OCI-LY1 (cell line): ENCODE measurements around the gene PLXDC1.

Experiments used
- EZH2 ChIP-seq: fragments of 200-600 bp; sonication (generic), shearing (Covaris generic); IDR thresholded peaks from 2 replicates; pipeline ENCODE4 v1.8.0; 2017; ENCODE audit warnings: borderline replicate concordance, mixed run types, mild to moderate bottlenecking, antibody characterized with exemption, low read length, moderate library complexity, mixed read lengths
- TF ChIP-seq, protein P1 (sequence below): fragments of 200-600 bp; sonication (generic), shearing (Covaris generic); IDR thresholded peaks from 2 replicates; pipeline ENCODE4 v1.5.1; 2017; ENCODE audit warnings: mild to moderate bottlenecking, antibody characterized with exemption, low read length, moderate library complexity, mixed read lengths

DNA sequence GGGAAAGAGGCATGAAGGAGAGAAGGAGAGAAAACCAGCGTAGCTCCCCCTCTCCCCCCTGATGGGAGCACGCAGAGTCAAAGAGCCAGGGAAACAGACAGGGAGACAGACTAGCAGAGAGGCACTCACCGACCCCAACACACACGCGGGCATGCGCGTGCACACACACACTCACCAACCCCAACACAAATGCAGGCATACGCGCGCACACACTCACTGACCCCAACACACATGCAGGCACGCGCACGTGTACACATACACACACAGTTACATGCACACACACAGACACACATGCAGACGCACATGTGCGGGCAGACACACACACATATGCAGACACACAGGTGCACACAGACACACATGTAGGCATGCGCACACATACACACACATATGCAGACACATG, 41.5 kb upstream of the PLXDC1 start:
- TF ChIP-seq, protein P1, sequence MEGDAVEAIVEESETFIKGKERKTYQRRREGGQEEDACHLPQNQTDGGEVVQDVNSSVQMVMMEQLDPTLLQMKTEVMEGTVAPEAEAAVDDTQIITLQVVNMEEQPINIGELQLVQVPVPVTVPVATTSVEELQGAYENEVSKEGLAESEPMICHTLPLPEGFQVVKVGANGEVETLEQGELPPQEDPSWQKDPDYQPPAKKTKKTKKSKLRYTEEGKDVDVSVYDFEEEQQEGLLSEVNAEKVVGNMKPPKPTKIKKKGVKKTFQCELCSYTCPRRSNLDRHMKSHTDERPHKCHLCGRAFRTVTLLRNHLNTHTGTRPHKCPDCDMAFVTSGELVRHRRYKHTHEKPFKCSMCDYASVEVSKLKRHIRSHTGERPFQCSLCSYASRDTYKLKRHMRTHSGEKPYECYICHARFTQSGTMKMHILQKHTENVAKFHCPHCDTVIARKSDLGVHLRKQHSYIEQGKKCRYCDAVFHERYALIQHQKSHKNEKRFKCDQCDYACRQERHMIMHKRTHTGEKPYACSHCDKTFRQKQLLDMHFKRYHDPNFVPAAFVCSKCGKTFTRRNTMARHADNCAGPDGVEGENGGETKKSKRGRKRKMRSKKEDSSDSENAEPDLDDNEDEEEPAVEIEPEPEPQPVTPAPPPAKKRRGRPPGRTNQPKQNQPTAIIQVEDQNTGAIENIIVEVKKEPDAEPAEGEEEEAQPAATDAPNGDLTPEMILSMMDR: no peak
- TF ChIP-seq EZH2: no peak
